ENCODE measurements around the gene LRP8.
"Not testable (repeated sequence)": the region's sequence is repeated elsewhere in the genome, so short reads cannot be mapped to it uniquely, and the experiment has no call there.

LRP8 gene

DNA sequence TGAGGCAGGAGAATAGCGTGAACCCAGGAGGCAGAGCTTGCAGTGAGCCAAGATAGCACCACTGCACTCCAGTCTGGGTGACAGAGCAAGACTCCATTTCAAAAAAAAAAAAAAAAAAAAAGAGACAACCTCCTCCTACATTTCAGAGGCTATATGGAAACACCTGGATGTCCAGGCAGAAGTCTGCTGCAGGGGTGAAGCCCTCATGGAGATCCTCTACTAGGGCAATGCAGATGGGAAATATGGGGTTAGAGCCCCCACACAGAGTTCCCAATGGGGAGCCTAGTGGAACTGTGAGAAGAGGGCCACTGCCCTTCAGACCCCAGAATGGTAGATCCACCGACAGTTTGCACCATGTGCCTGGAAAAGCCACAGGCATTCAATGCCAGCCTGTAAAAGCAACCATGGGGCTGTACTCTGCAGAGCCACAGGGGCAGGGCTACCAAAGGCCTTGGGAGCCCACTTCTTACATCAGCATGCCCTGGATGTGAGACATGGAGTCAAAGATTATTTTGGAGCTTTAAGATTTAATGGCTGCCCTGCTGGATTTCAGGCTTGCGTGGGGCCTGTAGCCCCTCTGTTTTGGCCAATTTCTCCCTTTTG, 121.7 kb downstream of the LRP8 start:
- not testable (repeated sequence) for DNase-seq

GRCh38 chr1:53205496-53205895, 122.4 kb downstream of the LRP8 start:
- DNase-seq = not testable (repeated sequence)

GRCh38 chr1:53203466-53203865, 124.4 kb downstream of the LRP8 start:
- DNase-seq = no peak

DNA sequence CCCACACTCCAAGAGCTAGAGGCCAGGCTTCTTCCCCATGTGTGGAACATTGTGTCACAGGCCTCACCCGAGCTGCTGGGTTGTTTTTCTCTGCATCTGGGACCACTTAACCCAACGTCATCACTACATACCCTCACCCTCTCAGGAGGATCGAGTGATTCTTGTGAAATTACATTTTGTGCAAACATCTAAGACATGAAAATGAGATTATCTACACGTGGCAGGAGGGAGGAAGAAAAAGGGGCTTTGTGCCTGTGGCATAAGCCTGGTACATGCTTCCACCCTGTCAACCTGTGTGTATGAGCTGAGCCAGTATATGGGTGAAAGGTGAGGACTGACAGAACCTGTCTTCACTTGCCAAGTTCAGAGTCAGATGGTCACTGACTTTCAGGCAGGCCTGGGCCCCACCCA, 129.6 kb downstream of the LRP8 start:
- no peak for DNase-seq

DNA sequence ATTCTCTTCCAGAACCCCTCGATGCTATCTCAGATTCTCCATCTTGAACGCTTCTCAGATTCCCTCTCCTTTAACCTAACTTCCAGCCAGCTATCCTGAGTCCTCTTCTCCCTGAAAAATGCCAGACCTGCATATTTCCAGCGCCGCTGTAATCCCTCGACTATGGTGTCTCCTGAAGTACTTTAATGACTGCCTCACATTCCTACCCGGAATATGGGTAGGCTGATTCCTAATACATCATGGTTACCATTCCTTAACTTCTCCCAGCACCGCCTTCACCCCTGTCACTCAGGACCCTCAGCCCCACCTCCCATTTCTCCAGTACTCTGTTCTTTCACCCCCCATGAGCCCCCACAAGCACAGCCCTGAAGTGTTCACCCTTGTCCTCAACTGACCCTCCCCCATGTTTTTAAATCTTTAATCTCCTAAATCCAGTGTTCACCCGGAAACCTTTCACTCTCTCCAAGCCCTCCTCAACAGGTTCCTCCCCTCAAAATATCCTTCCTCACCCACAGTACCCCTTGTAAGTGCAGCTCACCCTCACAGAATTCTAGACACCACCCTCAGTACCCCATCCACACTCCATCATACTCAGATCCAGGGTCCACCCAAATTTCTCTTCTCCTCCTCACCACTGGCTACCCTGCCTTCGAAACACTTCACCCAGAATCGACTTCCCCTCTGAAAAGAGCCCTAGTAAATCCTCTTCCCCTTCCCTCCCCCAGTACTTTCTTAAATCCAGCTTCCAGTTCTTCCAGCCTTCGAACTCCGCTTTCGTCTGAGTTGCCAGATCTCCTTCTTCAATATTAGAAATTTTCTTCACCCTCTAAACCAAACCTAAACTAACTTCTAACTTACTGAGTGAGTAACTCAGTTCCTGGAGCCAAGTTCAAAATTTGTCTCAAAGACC, 130.3 kb downstream of the LRP8 start:
- DNase-seq = no peak

- DNase-seq = peak; percentile 86
These were observed 131.2 kb downstream of the LRP8 start, which contains the start of gene CPT2 for GRCh38 chr1:53196485-53197290. Gene CPT2, plus strand, starts transcription at chr1:53196824. Its CDS starts 120 bp downstream, at chr1:53196944.

DNA sequence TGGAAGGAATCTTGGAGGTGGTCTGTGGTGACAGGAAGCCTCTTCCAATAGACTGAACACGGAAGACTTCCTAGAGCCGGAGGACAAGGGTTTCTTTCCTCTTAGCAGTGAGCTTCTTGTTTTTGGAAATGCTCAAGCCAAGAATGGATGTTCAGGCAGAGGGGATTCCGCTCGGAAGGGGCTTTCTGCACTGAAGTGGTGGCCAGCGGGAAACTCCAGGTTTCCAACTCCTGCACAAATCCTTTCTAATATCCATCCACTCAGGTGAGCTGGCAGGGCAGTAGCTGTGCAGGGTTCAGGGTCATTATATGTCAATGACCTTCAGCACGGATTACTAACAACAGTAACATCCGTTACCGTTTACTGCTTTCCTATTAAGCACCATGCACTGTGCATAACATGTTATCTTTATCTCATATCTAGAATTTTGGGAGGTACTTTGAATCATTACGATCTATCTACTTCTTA, 131.8 kb downstream of the LRP8 start:
- no peak for DNase-seq

DNA sequence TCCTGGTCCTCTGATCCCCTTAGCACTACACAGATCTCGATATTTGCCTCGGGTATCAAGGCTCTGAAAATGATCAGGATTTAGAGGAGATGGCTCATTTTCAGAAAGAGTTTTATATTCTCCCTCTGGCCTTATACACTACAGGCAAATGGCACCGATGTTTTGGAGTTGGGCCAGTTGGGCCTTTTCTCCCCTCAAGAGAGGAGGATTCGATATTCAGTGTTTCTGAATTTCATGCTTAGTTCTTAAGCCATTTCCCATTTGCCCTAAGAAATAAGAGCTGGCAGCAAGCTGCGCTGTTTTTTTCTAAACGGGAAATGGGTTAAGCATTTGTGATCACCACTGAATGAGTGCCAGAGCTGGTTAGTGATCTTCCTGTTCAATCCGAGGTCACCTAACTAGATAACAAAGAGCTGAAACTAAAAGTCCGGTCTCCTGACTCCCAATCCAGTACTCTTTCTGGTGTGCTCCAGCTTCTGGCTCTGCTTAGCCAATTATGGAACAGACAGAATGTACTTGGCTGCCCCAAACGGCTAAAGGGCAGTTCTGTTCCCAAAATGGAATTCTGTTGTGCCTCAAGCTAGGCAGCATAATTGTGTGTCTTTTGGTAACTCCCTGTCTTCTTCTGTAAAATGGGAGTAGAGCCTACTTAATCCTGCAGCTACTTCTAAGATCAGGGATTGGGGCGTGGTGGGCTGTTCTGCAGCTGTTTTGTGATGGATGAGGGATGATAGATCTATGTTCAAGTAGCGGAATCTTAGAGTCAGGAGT, 132.4 kb downstream of the LRP8 start:
- DNase-seq = no peak
